ENCODE measurements around the gene PPP2R2D. TPM values are rescaled to one million over a fixed set of nuclear protein-coding genes. Genes with fewer than 3 reads are reported as not detected.
A peak's percentile ranks its signal among the peaks of the same experiment; 100 is the strongest.

Gene PPP2R2D
- total RNA-seq, 2 experiments from 2014 or later: 31.6 to 32.3 TPM

GRCh38 chr10:131926253-131926652 is 25.4 kb downstream of the PPP2R2D start:
- no peak overlapping the region for H3K27ac Mint-ChIP-seq
- no peak for DNase-seq
- peaks cover 9% of the 10 kb centered on the region for H3K9me3 Mint-ChIP-seq
- TF ChIP-seq CTCF (IDR thresholded peaks at IDR 0.05): no peak
- POLR2A ChIA-PET: interaction anchor here (1.6 to 1.8 kb wide), 2 partner anchors 22 to 29 kb away, joined by 4 to 5 read pairs; no protein-coding TSS in a partner anchor
- CTCF ChIA-PET: interaction anchor here (0.9 to 1.0 kb wide), 2 partner anchors 18 to 97 kb away, joined by 3 read pairs; no protein-coding TSS in a partner anchor
- peaks cover 53% of the 10 kb centered on the region for H3K36me3 Mint-ChIP-seq (ENCODE audit: low read depth)
- H3K27me3 Mint-ChIP-seq: no peaks in the 10 kb centered on the region
- no peak for ATAC-seq
- H3K4me3 Mint-ChIP-seq: no peak overlapping the region
- intact Hi-C loops (cut with micrococcal nuclease): no loop called here
- peaks cover 77% of the 10 kb centered on the region for H3K4me1 Mint-ChIP-seq (ENCODE audit: low read depth)

GRCh38 chr10:131926743-131927595 is 26.2 kb downstream of the PPP2R2D start:
- ChIA-PET CTCF (interaction anchor here (0.9 to 1.0 kb wide), 2 partner anchors 19 to 96 kb away, joined by 3 read pairs; no protein-coding TSS in a partner anchor), POLR2A (interaction anchor here (1.5 to 1.8 kb wide), 3 partner anchors 12 to 30 kb away, joined by 4 to 5 read pairs (median 4); no protein-coding TSS in a partner anchor)
- Mint-ChIP-seq H3K27ac (peak overlapping the region; percentile 5), H3K4me3 (no peak overlapping the region), H3K4me1 (ENCODE audit: low read depth) (peaks cover 76% of the 10 kb centered on the region), H3K9me3 (peaks cover 9% of the 10 kb centered on the region), H3K36me3 (ENCODE audit: low read depth) (peaks cover 50% of the 10 kb centered on the region), H3K27me3 (no peaks in the 10 kb centered on the region)
- ATAC-seq (no peak), DNase-seq (no peak)
- no peak for TF ChIP-seq CTCF (IDR thresholded peaks at IDR 0.05)
- intact Hi-C loops (cut with micrococcal nuclease): no loop called here

GRCh38 chr10:131928248-131929095 is 27.7 kb downstream of the PPP2R2D start:
- ChIA-PET POLR2A (interaction anchor here (1.0 to 1.5 kb wide), 3 partner anchors 14 to 28 kb away, joined by 4 to 5 read pairs (median 5); partner anchors contain the start of gene PPP2R2D), CTCF (interaction anchor here (1.3 kb wide), 1 partner anchor 43 kb away, joined by 4 read pairs; no protein-coding TSS in a partner anchor)
- peak overlapping the region; percentile 79 for H3K27ac Mint-ChIP-seq
- peaks cover 77% of the 10 kb centered on the region for H3K4me1 Mint-ChIP-seq (ENCODE audit: low read depth)
- intact Hi-C loops (cut with micrococcal nuclease): no loop called here
- peaks cover 9% of the 10 kb centered on the region for H3K9me3 Mint-ChIP-seq
- H3K4me3 Mint-ChIP-seq: peak overlapping the region; percentile 16
- H3K27me3 Mint-ChIP-seq: no peaks in the 10 kb centered on the region
- no peak for TF ChIP-seq CTCF (IDR thresholded peaks at IDR 0.05)
- H3K36me3 Mint-ChIP-seq (ENCODE audit: low read depth): peaks cover 42% of the 10 kb centered on the region
- DNase-seq (peak; percentile 85), ATAC-seq (peak; percentile 82)

- peaks cover 9% of the 10 kb centered on the region for H3K9me3 Mint-ChIP-seq
- H3K4me3 Mint-ChIP-seq: no peak overlapping the region
- DNase-seq (peak; percentile 51), ATAC-seq (peak; percentile 46)
- no peaks in the 10 kb centered on the region for H3K27me3 Mint-ChIP-seq
- peaks cover 81% of the 10 kb centered on the region for H3K4me1 Mint-ChIP-seq (ENCODE audit: low read depth)
- H3K27ac Mint-ChIP-seq: peak overlapping the region; percentile 79
- intact Hi-C loops (cut with micrococcal nuclease): no loop called here
- POLR2A ChIA-PET: interaction anchor here (1.0 to 1.4 kb wide), 2 partner anchors 26 to 29 kb away, joined by 5 read pairs; partner anchors contain the start of gene PPP2R2D
- CTCF ChIA-PET: no interaction called here
- TF ChIP-seq CTCF (IDR thresholded peaks at IDR 0.05): no peak
- H3K36me3 Mint-ChIP-seq (ENCODE audit: low read depth): peaks cover 42% of the 10 kb centered on the region
Measured at GRCh38 chr10:131929122-131929845, 28.5 kb downstream of the PPP2R2D start.

Data from activated CD8-positive, alpha-beta T cell treated with anti-CD3 and anti-CD28 coated beads for 36 hours (primary cell).